ENCODE results near the gene PDE3B.
"Not testable (repeated sequence)": the region's sequence is repeated elsewhere in the genome, so short reads cannot be mapped to it uniquely, and the experiment has no call there.

Gene PDE3B

DNA sequence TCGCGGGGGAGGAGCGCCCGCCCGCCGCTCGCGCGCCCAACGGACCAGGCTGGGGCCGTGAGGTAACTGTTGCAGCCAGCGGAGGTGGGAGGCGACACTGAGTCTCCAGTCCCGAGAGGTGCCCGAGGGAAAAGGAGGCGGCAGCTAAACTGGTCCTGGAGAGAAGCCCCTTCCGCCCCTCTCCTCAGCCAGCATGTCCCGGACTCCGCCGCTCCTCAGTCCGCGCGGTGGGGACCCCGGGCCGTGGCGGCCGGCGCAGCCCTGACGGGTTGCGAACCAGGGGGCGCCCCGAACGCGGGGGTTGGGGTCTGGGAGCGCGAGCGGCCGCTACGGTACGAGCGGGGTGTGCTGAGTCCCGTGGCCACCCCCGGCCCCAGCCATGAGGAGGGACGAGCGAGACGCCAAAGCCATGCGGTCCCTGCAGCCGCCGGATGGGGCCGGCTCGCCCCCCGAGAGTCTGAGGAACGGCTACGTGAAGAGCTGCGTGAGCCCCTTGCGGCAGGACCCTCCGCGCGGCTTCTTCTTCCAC lies at the start of gene PDE3B:
PDE3B (plus strand) TSS at position 108 of the 529 bp plus-strand sequence; CDS start at position 380, 272 bp downstream.
- DNase-seq (ENCODE audit: low read depth in 1 of 2, low spot score in 1 of 2) = peak; percentile 51 to 61

DNA sequence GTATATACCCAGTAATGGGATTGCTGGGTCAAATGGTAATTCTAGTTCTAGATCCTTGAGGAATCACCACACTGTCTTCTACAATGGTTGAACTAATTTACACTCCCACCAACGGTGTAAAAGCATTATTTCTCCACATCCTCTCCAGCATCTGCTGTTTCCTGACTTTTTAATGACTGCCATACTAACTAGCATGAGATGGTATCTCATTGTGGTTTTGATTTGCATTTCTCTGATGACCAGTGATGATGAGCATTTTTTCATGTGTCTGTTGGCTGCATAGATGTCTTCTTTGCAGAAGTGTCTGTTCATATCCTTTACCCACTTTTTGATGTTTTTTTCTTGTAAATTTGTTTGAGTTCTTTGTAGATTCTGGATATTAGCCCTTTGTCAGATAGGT lies 48.3 kb upstream of the PDE3B start:
- not testable (repeated sequence) for DNase-seq (ENCODE audit: low read depth in 1 of 2, low spot score in 1 of 2)

DNA sequence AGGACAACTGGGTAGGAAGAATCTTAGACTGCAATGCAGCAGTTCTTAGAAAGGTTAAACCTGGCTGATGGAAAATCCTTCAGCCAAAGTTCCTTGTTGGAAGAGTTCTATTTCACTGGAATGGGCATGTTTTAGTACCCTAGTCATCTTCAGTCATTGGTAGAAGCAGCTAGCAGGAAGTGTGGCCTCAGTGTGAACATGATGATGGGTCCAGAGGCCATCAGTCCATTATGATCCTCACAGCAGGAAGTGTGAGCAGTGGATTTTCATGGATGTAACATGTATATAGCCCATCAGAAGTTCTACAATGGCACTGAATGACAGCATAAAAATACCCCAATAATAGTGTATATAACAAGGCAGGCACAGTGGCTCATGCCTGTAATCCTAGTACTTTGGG lies 35.9 kb upstream of the PDE3B start:
- DNase-seq (ENCODE audit: low read depth in 1 of 2, low spot score in 1 of 2) = no peak

DNA sequence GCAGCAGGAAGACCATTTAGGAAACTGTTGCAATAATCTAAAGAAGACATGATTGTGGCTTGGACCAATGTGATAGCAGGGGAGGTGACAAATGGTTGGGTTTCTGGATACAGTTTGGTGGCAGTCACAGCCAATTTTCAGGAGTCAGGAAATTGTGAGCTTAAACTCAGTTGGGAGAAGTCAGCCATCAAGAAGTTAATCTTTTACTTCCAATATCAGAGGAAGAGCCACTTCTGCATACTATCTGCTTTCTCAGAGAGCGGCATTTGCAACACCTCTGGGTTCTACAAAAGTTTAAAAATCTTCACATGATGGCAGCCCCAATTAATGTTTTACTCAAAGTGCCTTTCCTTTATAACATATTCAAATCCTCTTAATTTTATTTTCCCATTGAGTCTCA lies 33.7 kb upstream of the PDE3B start:
- no peak for DNase-seq (ENCODE audit: low read depth in 1 of 2, low spot score in 1 of 2)

DNA sequence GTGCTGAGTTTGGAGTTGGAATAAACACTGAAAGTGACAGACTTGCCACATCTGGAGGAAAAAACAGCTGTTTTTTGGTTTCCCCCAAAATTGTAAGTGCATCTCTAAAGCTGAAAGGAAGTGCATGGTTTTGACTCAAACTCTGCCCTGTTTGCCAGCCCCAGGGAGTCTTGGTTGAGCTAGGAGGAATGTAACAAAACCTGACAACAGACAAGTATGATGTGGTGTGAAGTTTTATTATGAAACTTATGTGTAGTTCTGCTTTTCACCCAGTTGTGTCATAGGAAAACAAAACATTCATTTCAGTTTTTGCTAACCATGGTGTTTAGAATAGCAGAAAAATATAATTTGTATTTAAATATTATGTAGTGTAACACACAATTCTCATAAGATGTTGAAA lies 31.7 kb upstream of the PDE3B start:
- no peak for DNase-seq (ENCODE audit: low read depth in 1 of 2, low spot score in 1 of 2)

DNA sequence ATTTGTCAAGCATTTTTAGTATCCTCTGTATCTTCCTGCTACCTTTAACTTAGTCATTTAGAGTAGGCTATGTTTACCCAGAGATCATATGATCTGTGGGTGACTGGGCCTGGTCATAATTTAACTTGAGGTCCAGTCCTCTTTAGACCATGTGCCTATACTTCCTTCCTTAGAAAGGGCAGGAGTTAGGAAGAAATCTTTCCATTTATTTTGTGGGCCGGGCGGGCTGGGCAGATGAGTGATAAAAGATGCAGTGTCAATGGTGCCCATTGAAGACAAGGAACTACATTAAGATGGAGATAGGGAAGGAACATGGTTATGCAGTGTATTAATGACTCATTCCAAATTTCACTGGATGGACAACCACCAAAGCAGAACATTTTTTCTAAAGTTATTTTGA lies 30.9 kb upstream of the PDE3B start:
- no peak for DNase-seq (ENCODE audit: low read depth in 1 of 2, low spot score in 1 of 2)

DNA sequence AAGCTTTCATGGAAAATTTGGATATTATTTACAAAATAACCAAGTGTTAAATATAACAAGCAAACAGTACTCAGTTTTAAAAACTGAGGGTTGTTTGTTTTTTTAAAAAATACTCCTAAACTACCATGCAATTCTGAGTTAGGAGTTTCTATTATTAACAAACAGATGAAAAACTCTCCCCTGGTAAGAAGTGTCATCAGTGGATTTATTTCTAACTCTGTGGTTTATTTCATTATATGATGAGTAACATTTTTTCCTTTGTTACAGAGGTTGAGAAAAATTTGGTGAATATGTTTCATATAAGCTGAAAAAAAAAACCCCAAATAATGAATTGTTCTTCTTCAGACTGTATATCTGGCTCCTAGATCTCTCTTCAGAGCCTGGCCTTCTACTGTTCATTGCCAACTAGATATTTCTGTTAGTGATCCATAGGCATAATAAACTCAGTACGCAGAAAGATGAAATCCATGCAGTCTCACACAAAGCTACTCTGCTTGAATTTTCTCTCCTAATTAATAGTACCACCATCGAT lies 29.4 kb upstream of the PDE3B start:
- no peak for DNase-seq (ENCODE audit: low read depth in 1 of 2, low spot score in 1 of 2)

DNA sequence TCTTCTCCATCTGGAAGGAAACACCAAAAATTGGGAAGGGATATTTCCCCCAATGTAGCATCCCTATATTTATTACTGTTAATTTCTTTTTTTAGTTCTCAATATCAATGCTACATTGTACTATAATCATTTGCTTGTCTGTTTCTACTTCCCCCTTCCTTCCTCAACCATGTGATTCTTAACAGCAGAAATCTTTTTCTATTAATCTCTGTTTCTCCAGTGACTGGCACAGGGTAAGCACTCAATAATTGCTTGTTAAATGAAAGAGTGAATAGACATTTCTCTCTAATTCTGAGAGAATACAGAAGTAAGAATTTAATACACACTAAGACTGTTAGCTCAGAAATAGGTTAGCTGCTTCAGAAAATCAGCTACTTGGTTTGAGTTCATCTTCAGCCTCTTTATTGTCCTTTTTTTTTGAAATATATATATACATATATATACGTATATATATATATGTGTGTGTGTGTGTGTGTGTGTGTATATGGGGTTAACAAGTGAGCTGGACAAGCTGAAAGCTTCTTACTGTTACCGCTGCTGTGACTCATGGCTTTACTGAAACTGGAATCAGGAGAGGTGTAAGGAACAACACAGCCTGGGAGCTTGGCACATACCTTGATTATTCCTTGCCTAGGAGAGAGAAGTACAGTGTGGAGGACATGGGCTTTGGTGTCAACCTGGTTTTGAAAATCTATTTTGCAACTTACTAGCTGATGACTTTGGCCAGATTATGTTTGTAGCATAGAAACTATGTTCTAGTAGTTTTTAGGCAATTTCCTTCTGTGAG lies 26.2 kb upstream of the PDE3B start:
- DNase-seq (ENCODE audit: low read depth in 1 of 2, low spot score in 1 of 2) = no peak

DNA sequence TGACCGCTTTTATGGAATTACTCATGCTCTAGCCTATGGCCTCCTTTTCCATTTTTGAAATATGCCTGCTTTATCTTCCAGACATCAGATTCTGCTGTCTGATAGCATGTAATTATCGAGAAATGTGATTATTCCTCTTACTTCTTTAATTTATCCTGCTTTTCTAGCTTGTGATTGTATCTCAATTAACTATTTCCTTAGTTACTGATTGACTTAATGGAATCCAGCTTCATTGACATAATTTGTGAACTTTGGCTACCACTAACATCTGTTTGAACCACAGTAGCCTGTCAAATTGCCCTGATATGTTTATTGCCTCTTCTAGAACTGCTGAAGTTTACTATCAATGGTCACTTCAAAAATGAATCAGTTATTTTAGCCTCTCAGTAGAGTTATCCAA lies 25.5 kb upstream of the PDE3B start:
- DNase-seq (ENCODE audit: low read depth in 1 of 2, low spot score in 1 of 2) = no peak

DNA sequence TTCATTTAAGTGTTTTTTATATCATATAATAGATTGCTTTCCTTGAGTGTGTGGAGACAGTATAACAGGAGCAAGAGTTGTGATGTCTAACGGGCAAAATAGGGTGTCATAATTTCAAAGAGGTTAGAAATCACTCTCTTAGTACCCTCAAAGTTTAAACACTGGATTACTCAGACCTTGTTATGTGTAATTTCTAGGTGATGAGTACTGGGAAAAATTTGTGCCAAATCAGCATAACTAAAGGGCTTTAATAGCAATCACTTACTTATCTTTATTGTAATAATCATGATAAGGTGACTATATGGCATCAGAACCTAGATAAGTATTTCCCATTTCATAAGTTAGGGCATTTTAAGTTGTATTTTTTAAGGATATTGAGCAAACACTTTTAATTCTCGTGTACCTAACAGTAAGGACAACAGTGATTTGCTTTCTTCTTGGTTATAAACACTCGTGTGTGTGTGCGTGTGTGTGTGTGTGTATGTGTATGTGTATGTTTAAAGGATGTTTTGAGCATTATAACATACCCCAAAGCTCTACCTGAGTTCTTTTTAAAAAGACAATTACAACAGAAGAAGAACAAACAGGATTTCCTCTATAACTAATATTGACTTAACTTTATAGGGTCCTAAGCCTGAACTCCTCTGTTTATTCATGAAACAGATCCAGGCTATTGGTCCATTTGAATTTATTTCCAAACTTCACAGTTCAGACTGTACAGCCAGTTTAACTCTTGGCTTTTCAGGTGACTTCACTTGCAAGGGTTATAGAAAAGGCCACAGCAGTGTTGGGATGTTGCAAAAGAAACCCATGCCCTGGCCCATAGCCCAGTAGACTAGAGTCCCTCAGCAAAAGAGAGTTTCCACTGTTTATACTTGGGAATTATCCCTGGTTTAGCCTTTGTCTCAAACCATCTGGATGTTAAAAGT lies 23.7 kb upstream of the PDE3B start:
- DNase-seq (ENCODE audit: low read depth in 1 of 2, low spot score in 1 of 2) = no peak

DNA sequence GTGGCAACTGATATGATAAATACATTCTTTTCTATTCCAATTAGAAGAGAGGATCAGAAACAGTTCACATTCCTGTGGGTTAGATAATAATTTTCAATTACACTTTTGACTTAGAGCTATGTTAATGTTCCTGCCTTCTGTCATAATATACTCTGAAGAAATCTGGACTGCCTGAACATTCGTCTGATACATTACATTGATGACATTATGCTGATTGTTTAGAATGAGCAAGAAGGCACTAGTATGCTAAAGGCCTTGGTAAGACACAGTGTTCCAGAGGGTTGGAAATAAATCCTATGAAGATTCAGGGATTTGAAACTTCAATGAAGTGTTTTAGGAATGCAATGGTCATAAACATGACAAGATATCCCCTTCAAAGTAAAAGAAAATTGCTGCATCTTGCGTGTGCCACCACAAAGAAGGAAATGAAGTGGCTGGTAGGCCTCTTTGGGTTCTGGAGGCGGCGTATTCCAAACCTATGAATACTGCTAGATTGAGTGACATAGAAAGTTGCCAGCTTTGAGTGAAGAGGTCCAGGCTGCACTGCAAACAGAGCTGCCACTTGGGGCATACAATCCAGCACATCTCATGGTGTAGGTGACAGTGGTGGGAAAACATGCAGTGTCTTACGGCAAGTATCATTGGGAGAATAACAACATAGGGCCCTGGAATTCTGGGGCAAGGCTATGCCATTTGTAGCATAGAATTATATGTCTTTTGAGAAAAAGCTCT lies 21.2 kb upstream of the PDE3B start:
- no peak for DNase-seq (ENCODE audit: low read depth in 1 of 2, low spot score in 1 of 2)

DNA sequence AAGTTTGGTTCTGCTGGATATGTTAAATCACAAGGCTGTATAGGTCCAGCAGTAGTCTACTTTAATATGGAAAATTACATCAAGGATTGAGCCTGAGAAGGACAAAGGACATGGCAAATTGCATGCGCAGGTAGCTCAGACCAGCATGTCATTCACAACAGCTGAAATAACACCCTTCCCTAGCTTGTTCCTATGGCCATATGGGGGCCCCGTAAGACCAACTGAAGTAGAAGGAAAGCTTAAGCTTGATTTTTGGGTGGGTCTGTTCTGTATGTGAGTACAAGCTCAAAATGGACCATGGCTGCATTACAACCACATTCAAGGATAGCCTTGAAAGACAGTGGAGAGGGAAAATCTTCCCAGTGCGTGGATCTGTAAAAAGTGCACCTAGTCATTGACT lies 20.6 kb upstream of the PDE3B start:
- DNase-seq (ENCODE audit: low read depth in 1 of 2, low spot score in 1 of 2) = no peak

DNA sequence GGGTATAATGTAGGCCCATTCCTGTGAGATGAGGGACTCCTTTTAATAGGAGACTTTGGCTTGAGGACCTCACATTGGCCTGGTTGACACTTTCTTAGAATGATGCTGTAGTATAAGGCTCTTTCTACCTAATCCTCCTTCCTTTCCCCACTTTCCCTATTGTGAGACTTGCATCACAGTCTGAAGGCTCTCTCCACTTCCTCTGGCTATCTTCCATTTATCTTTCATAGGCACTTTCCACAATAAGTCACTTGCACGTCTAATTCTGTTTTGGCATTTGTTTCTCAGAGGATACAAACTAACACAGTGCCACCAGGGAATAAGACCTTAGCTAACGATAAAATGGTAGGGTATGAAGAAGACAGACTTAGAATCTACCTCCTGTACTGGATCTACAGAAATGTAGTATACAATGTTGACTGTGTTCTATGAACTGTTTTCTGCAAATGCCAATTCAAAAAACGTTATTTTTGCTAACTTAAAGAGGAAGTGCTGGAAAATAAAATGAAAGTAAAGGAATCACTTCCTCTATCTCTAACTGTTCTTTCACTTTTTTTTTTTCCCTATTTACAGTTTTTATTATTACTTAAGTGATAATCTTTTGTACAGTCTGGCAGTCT lies 17.9 kb upstream of the PDE3B start:
- DNase-seq (ENCODE audit: low read depth in 1 of 2, low spot score in 1 of 2) = no peak

DNA sequence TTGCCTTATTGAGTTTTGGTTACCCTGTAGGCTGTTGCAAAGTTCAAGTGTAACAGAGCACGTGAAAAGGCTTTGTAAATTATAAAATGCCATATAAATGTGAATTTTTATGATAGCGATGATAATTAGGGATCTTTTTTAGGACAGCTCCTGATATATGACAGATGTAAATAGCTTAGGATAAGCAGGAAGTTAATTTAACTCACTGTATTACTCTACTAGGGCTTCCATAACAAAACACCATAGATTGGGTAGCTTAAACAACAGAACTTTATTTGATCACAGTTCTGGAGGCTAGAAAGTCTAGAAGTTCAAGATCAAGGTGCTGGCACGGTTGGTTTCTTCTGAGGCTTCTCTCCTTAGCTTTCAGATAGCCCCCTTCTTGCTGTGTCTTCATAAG lies 17.0 kb upstream of the PDE3B start:
- DNase-seq (ENCODE audit: low read depth in 1 of 2, low spot score in 1 of 2) = no peak

DNA sequence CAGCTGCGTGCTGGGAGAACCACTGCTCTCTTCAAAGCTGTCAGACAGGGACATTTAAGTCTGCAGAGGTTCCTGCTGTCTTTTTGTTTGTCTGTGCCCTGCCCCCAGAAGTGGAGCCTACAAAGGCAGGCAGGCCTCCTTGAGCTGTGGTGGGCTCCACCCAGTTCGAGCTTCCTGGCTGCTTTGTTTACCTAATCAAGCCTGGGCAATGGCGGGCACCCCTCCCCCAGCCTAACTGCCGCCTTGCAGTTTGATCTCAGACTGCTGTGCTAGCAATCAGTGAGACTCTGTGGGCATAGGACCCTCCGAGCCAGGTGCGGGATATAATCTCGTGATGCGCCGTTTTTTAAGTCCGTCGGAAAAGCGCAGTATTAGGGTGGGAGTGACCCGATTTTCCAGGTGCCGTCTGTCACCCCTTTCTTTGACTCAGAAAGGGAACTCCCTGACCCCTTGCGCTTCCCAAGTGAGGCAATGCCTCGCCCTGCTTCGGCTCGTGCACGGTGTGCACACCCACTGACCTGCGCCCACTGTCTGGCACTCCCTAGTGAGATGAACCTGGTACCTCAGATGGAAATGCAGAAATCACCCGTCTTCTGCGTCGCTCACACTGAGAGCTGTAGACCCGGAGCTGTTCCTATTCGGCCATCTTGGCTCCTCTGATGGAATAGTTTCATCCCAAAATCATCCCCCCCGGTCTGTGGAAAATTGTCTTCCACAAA lies 9.9 kb upstream of the PDE3B start:
- DNase-seq (ENCODE audit: low read depth in 1 of 2, low spot score in 1 of 2) = peak in 1 of 2 donors; percentile 55

DNA sequence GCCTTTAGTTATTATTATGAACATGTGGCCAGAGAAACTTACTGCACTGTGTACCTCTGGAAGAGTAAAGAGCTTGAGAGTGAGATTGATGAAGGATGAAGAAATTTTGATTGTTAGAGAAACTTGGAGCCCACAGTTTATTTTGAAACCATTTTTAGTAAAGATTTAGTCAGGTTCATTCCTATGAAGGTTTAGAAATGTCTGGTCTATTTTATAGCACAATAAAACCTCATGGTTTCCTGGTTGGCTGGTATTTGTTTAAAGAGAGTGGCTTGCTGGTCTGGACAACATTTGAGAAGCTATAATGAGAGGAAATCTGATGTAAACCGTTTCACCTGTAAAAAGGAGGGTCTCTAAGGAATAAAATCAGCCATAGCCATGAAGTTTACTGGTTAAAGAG lies 8.8 kb upstream of the PDE3B start:
- DNase-seq (ENCODE audit: low read depth in 1 of 2, low spot score in 1 of 2) = no peak

DNA sequence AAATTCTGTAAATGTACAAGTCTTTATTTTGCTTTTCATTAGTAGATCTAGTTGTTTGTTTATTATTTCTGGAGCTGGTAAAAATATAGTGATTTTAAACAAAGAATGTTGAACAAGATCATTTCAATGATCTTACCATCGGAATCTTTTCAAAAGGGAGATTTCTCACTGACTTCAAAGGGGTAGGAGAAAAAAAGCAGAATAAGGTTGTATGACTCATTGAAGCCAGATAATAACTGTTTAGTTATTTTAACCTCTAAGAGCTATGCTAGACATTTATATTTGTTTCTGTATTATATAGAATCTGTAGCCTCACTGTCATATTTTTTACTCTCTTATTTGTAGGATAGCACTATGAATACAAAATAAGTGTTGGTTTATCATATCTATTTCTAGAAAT lies 8.1 kb upstream of the PDE3B start:
- no peak for DNase-seq (ENCODE audit: low read depth in 1 of 2, low spot score in 1 of 2)

DNA sequence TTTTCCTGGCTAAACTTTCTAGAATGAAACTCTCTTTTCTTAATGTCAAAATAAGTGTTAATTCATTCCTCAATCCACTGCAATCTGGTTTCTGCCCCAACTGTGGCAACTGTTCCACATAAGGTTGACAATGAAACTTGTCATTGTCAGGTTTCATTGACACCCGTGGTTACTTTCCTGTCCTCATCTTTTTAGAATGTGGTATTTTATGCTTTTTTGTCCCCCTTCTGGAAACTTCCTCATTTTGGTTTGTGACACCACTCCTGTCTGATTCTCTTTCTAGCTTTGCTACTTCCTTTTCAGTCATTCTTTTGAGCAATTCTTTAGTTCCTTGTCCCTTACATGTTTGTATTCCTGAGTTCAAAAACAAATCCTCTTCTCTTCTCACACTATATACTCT lies 7.5 kb upstream of the PDE3B start:
- DNase-seq (ENCODE audit: low read depth in 1 of 2, low spot score in 1 of 2) = no peak

DNA sequence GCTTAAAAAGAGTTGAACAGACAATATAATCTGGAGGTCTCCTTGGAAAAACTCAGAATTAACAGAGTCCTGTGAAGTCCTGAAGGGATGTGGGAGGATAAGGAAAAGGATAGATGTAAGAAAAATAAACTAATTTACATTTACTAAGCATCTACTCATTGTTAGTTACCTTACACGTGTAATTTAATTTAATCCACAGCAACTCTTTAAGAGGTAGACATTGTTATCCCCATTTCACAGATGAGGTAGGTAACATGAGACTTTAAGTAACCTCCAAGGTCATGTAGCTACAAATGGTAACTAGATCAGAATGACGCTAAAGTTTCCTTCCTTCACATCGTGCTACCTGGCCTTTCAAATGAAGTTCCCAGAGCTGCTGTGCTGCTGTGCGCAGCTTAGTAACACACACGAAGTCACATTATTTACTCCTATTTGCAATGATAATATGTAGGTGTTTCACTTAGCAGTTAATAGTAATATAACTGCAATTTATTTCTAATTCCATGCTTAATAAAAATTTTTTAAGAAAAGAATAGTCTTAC lies 5.7 kb upstream of the PDE3B start:
- DNase-seq (ENCODE audit: low read depth in 1 of 2, low spot score in 1 of 2) = no peak

DNA sequence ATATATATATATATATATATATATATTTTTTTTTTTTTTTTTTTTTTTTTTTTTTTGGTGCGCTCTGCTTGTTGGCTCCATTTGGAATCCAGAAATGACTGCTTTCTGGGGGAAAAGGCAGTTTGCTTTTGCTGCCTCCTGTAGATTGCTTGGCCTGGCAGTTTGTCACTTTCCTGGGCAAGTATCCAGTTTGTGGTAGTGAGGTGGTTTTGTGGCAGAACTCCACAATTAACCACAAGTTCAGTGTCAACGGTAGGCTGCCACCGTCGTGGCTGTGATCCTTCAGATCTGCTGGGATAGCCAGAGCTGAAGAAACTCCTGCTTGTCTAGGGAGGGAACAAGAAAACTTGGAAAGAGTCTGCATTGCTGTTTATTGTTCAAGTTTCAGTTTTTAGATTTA lies 5.0 kb upstream of the PDE3B start:
- DNase-seq (ENCODE audit: low read depth in 1 of 2, low spot score in 1 of 2) = no peak

All from activated T-helper 1 cell treated with anti-CD3 and anti-CD28 coated beads, Interleukin-2, amount 50 U/mL, for 16 hours (primary cell).